PC-3 (cell line): ENCODE data around the gene KDELR1.

ENCODE experiments used
- CTCF ChIP-seq: fragments of 300-600 bp; sonication (generic); conservative IDR thresholded peaks from 2 replicates; pipeline ENCODE4 v1.5.1; 2017; ENCODE audit warnings: antibody characterized with exemption, low read depth, mild to moderate bottlenecking, low read length
- EZH2phosphoT487 ChIP-seq: fragments of 300-600 bp; sonication (generic); IDR thresholded peaks from 2 replicates; pipeline ENCODE4 v1.6.1; 2018; ENCODE audit warnings: mild to moderate bottlenecking, antibody characterized with exemption, low read length, borderline replicate concordance

DNA sequence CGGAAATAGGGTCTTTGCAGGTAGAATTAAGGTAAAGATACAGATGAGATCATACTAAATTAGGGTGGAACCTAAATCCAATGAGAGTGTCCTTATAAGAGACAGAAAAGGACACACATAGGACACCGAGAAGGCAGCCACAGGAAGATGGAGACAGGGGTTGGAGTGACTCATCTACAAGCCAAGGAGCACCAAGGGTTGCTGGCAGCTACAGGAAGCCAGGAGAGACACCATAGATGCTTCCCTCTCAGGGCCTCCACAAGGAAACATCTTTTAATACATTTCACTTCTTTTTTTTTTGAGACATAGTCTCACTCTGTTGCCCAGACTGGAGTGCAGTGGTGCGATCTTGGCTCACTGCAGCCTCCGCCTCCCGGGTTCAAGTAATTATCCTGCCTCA lies 37.7 kb downstream of the KDELR1 start:
- TF ChIP-seq CTCF (no peak), EZH2phosphoT487 (no peak)
